CD14-positive monocyte (primary cell): ENCODE measurements around the gene ASS1. TPM values are rescaled to one million over a fixed set of nuclear protein-coding genes. Genes with fewer than 3 reads are reported as not detected.

Experiments used
- DNase-seq, 3 donors: peaks; one replicate each; pipeline ENCODE4 v3.0.0-alpha.2; 2011 to 2022
- H2AFZ ChIP-seq: 2 replicates; pipeline ENCODE4 v1.6.0; 2012; ENCODE audit warnings: mild to moderate bottlenecking, low read depth, low read length, inconsistent platforms; ENCODE audit not compliant: insufficient read depth, poor library complexity, severe bottlenecking
- H3K27ac ChIP-seq, 2 donors: 1 replicate in 1 of 2; 2 replicates in 1 of 2; pipeline ENCODE4 v1.5.1; 2012 to 2013; ENCODE audit warnings: low read length in 2 of 2, control low read depth in 1 of 2, inconsistent platforms in 1 of 2, low read depth in 1 of 2, mild to moderate bottlenecking in 1 of 2
- H3K27me3 ChIP-seq, 2 donors: one replicate each; pipeline versions ENCODE4 v1.6.0 to v1.6.1; 2011 to 2013; ENCODE audit warnings: low read length in 2 of 2; ENCODE audit not compliant: control insufficient read depth in 2 of 2, insufficient read depth in 2 of 2
- H3K36me3 ChIP-seq, 2 donors: replicated peaks in 1 of 2; 1 replicate in 1 of 2; 2 replicates in 1 of 2; pipeline versions ENCODE4 v1.5.1 to v1.6.1; 2012 to 2013; ENCODE audit warnings: low read length in 2 of 2, control low read depth in 1 of 2, inconsistent platforms in 1 of 2, mild to moderate bottlenecking in 1 of 2; ENCODE audit not compliant: insufficient read depth in 2 of 2, control insufficient read depth in 1 of 2
- H3K4me1 ChIP-seq, 2 donors: 1 replicate in 1 of 2; 2 replicates in 1 of 2; pipeline versions ENCODE4 v1.5.1 to v1.6.1; 2012 to 2013; ENCODE audit warnings: low read length in 2 of 2, control low read depth in 1 of 2, inconsistent platforms in 1 of 2, mild to moderate bottlenecking in 1 of 2, moderate library complexity in 1 of 2; ENCODE audit not compliant: insufficient read depth in 2 of 2, control insufficient read depth in 1 of 2
- H3K4me2 ChIP-seq: replicated peaks from 2 replicates; pipeline ENCODE3; 2012; ENCODE audit warnings: low read length, moderate library complexity, mild to moderate bottlenecking; ENCODE audit not compliant: poor library complexity, severe bottlenecking; ENCODE audit errors: extremely low read depth
- H3K4me3 ChIP-seq, 3 experiments: fragments of 200-600 bp in 1 of 3; sonication (generic) in 1 of 3; replicated peaks in 1 of 3; 1 replicate in 2 of 3; 2 replicates in 1 of 3; pipeline ENCODE4 v1.5.1; 2011 to 2013; ENCODE audit warnings: low read length in 3 of 3, mild to moderate bottlenecking in 3 of 3, control low read depth in 2 of 3, low read depth in 2 of 3, inconsistent platforms in 1 of 3, moderate library complexity in 1 of 3
- H3K79me2 ChIP-seq: 2 replicates; pipeline ENCODE4 v1.6.0; 2012; ENCODE audit warnings: mild to moderate bottlenecking, control low read depth, inconsistent platforms, low read length, moderate library complexity; ENCODE audit not compliant: insufficient read depth
- H3K9ac ChIP-seq: 2 replicates; pipeline ENCODE4 v1.6.0; 2017; ENCODE audit warnings: low read length, mild to moderate bottlenecking; ENCODE audit not compliant: insufficient read depth, poor library complexity, severe bottlenecking
- H3K9me3 ChIP-seq, 2 donors: replicated peaks in 1 of 2; 1 replicate in 1 of 2; 2 replicates in 1 of 2; pipeline versions ENCODE4 v1.5.1 to v1.6.1; 2012 to 2013; ENCODE audit warnings: low read length in 2 of 2, control low read depth in 1 of 2; ENCODE audit not compliant: control insufficient read depth in 1 of 2, insufficient read depth in 1 of 2
- H4K20me1 ChIP-seq: 2 replicates; pipeline ENCODE4 v1.6.0; 2012; ENCODE audit warnings: mild to moderate bottlenecking, low read length, control low read depth, moderate library complexity; ENCODE audit not compliant: insufficient read depth
- H3K27ac Mint-ChIP-seq, 7 donors: one replicate each; pipeline ENCODE4 v1.8.0; 2020; ENCODE audit warnings: mild to moderate bottlenecking in 7 of 7, mixed read lengths in 7 of 7, moderate library complexity in 6 of 7, inconsistent platforms in 2 of 7
- H3K27me3 Mint-ChIP-seq, 3 donors: one replicate each; pipeline ENCODE4 v1.8.0; 2021 to 2022; ENCODE audit warnings: low read depth in 3 of 3, mild to moderate bottlenecking in 3 of 3, mixed read lengths in 3 of 3, moderate library complexity in 3 of 3, inconsistent platforms in 1 of 3
- H3K36me3 Mint-ChIP-seq, 2 donors: one replicate each; pipeline ENCODE4 v1.8.0; 2020; ENCODE audit warnings: mixed read lengths in 2 of 2, inconsistent platforms in 1 of 2, mild to moderate bottlenecking in 1 of 2
- H3K4me1 Mint-ChIP-seq: one replicate; pipeline ENCODE4 v1.8.0; 2020; ENCODE audit warnings: mild to moderate bottlenecking, mixed read lengths
- H3K4me3 Mint-ChIP-seq, 2 donors: one replicate each; pipeline ENCODE4 v1.8.0; 2020; ENCODE audit warnings: mild to moderate bottlenecking in 2 of 2, mixed read lengths in 2 of 2, moderate library complexity in 1 of 2
- H3K9me3 Mint-ChIP-seq, 7 donors: one replicate each; pipeline ENCODE4 v1.8.0; 2020 to 2022; ENCODE audit warnings: mixed read lengths in 7 of 7, mild to moderate bottlenecking in 6 of 7, moderate library complexity in 6 of 7, inconsistent platforms in 2 of 7
- WGBS: methylation state at CpG from one replicate; pipeline ENCODE4 v1.1.5; 2013; ENCODE audit warnings: missing lambda C conversion rate; ENCODE audit not compliant: insufficient coverage; 5-methylcytosine and 5-hydroxymethylcytosine counted together
- intact Hi-C, 2 donors: fragments of 100-400 bp; cut with micrococcal nuclease; formaldehyde crosslinking; loops; one replicate each; pipeline versions ENCODE4 v1.15.0 to v1.15.1; 2023
- polyA plus RNA-seq, 3 donors: library from polyadenylated mRNA; depleted of rRNA in 1 of 3; unstranded in 2 of 3; stranded (reverse) in 1 of 3; fragments of 300-500 nt in 2 of 3; fragments of >200 nt in 1 of 3; fragmentation: Illumina TruSeq in 2 of 3; gene quantifications; 1 replicate in 2 of 3; 2 replicates in 1 of 3; pipeline ENCODE4 v1.2.3, GENCODE V29; 2012 to 2021
- TF ChIP-seq, protein P1 (sequence below): fragments of 200-600 bp; IDR thresholded peaks from one replicate; pipeline ENCODE4 v1.8.0; 2022; ENCODE audit warnings: antibody characterized with exemption, mild to moderate bottlenecking

Gene ASS1
- polyA plus RNA-seq, 3 donors, result not detected

DNA sequence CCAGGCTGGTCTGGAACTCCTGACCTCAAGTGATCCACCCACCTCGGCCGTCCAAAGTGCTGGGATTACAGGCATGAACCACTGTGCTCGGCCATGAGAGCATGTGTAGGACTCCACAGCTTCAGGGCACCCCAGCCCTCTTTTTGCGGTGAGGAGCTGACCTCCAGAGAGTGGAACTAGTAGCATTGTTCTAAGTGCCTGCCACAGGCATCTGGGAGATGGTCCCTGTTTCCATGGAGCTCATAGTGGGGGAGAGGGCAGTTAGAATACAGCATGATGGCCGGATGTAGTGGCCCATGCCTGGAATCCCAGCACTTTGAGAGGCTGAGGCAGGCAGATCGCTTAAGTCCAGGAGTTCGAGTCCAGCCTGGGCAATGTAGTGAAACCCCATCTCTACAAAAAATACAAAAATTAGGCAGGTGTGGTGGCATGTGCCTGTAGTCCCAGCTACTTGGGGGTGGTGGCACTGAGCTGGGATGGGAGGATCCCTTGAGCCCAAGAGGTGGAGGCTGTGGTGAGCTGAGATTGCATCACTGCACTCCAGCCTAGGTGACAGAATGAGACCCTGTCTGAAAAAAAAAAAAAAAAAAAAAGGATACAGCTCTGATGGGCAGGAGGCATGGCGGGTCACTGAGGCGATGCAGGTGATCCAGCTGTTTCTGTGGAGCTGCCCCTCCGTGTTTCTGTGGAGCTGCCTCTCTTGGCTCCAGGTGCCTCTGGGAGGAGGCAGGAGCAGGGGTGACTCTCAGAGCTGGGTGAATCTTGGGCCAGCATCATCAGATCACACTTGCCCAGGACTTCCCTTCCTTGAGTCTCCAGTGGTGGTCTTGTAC lies 4.2 kb downstream of the ASS1 start:
- no peak overlapping the region for H3K27ac Mint-ChIP-seq
- no peaks in the 10 kb centered on the region for H3K9me3 ChIP-seq
- H3K4me3 ChIP-seq, result no peak overlapping the region
- no peak overlapping the region for H3K4me2 ChIP-seq
- WGBS, result 96% methylated on average over 7 of the region's 10 CpGs
- peaks cover 18 to 35% of the 10 kb centered on the region in 2 donors for H3K4me1 ChIP-seq
- H2AFZ ChIP-seq, result no peak overlapping the region
- intact Hi-C loops, result no loop called here
- no peak overlapping the region for H3K9ac ChIP-seq
- peaks cover 25% of the 10 kb centered on the region for H3K4me1 Mint-ChIP-seq
- no peaks in the 10 kb centered on the region for H3K79me2 ChIP-seq
- no peaks in the 10 kb centered on the region for H4K20me1 ChIP-seq
- TF ChIP-seq, protein P1, sequence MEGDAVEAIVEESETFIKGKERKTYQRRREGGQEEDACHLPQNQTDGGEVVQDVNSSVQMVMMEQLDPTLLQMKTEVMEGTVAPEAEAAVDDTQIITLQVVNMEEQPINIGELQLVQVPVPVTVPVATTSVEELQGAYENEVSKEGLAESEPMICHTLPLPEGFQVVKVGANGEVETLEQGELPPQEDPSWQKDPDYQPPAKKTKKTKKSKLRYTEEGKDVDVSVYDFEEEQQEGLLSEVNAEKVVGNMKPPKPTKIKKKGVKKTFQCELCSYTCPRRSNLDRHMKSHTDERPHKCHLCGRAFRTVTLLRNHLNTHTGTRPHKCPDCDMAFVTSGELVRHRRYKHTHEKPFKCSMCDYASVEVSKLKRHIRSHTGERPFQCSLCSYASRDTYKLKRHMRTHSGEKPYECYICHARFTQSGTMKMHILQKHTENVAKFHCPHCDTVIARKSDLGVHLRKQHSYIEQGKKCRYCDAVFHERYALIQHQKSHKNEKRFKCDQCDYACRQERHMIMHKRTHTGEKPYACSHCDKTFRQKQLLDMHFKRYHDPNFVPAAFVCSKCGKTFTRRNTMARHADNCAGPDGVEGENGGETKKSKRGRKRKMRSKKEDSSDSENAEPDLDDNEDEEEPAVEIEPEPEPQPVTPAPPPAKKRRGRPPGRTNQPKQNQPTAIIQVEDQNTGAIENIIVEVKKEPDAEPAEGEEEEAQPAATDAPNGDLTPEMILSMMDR, result no peak
- H3K9me3 Mint-ChIP-seq, result no peaks in the 10 kb centered on the region
- DNase-seq, result no peak
- peaks cover 31 to 58% (median 37%) of the 10 kb centered on the region in 3 donors for H3K27me3 Mint-ChIP-seq
- no peak overlapping the region for H3K27ac ChIP-seq
- no peak overlapping the region for H3K4me3 Mint-ChIP-seq
- no peaks in the 10 kb centered on the region for H3K36me3 Mint-ChIP-seq
- peaks cover 10 to 19% of the 10 kb centered on the region in 2 donors for H3K27me3 ChIP-seq
- H3K36me3 ChIP-seq, result no peaks in the 10 kb centered on the region

DNA sequence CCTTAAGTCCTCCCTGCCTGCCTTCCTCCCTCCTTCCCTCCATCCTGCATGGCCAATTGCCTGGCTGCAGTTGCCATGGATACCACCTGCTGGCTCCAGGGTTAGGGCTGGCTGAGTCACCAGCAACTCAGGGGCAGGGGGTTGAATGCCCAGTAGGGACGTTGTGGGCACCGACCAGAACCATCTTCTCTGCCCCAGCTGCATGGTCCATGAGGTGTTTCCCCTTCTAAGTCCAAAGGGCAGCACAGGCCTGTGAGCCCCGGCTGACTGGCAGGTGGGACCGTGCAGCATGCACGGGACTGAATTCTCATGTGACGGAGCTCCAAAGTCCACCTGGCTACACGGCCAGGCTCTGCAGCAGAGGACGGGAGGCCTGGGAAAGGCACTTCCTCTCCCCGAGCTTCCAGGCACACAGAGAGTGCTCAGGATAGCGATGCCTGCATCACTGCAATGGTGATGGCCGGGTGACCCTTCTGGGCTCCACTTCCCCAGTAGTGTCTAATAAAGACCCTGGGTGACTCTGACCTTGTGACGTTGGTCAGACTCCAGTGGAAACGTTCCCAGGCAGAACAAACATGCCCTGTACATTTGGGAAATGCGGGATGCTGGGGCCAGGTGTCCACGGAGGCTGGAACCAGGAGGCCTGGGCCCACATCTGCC lies 5.7 kb downstream of the ASS1 start:
- H3K27ac Mint-ChIP-seq, result peak overlapping the region in 2 of 7 donors; percentile 68 to 69
- H3K4me2 ChIP-seq, result no peak overlapping the region

More for the DNA sequence above, 5.7 kb downstream of the ASS1 start:
- Histone ChIP-seq H3K36me3 (no peaks in the 10 kb centered on the region), H4K20me1 (no peaks in the 10 kb centered on the region), H3K9ac (no peak overlapping the region), H3K27ac (no peak overlapping the region), H2AFZ (no peak overlapping the region), H3K79me2 (no peaks in the 10 kb centered on the region), H3K4me3 (no peak overlapping the region), H3K4me1 (peaks cover 11 to 23% of the 10 kb centered on the region in 2 donors), H3K27me3 (peaks cover 0 to 7% of the 10 kb centered on the region in 2 donors), H3K9me3 (no peaks in the 10 kb centered on the region)
- Mint-ChIP-seq H3K36me3 (no peaks in the 10 kb centered on the region), H3K27me3 (peaks cover 23 to 45% (median 27%) of the 10 kb centered on the region in 3 donors), H3K4me1 (peaks cover 23% of the 10 kb centered on the region), H3K4me3 (no peak overlapping the region), H3K9me3 (no peaks in the 10 kb centered on the region)
- TF ChIP-seq, protein P1, result no peak
- intact Hi-C loops, result no loop called here
- WGBS, result 81% methylated on average over 15 of the region's 15 CpGs
- DNase-seq, result no peak
